GM23248 (cell line): ENCODE data around the gene TOR1B. TPM values are rescaled to one million over a fixed set of nuclear protein-coding genes. Genes with fewer than 3 reads are reported as not detected.
A peak's percentile ranks its signal among the peaks of the same experiment; 100 is the strongest.
"Not testable (repeated sequence)": the region's sequence is repeated elsewhere in the genome, so short reads cannot be mapped to it uniquely, and the experiment has no call there.

Experiments
- DNase-seq: peaks from one replicate; pipeline ENCODE4 v3.0.0-alpha.2; 2015
- H2AFZ ChIP-seq: fragments of 200-600 bp; sonication (generic); 2 replicates; pipeline ENCODE4 v1.6.1; 2016; ENCODE audit warnings: antibody characterized with exemption
- H3F3A ChIP-seq: fragments of 200-600 bp; sonication (generic); 2 replicates; pipeline ENCODE4 v1.6.1; 2016; ENCODE audit warnings: mild to moderate bottlenecking, antibody characterized with exemption, mixed run types; ENCODE audit not compliant: insufficient read depth
- H3K27ac ChIP-seq: fragments of 200-600 bp; sonication (generic); 2 replicates; pipeline ENCODE4 v1.5.1; 2016; ENCODE audit warnings: mild to moderate bottlenecking
- H3K27me3 ChIP-seq: fragments of 200-600 bp; sonication (generic); replicated peaks from 2 replicates; pipeline ENCODE4 v1.6.1; 2016; ENCODE audit warnings: mild to moderate bottlenecking; ENCODE audit not compliant: insufficient read depth
- H3K36me3 ChIP-seq: fragments of 200-600 bp; sonication (generic); 2 replicates; pipeline ENCODE4 v1.6.1; 2016; ENCODE audit warnings: low read depth, mild to moderate bottlenecking
- H3K4me1 ChIP-seq: fragments of 200-600 bp; sonication (generic); 2 replicates; pipeline ENCODE4 v1.6.1; 2016; ENCODE audit warnings: mild to moderate bottlenecking; ENCODE audit not compliant: insufficient read depth
- H3K4me2 ChIP-seq: fragments of 200-600 bp; sonication (generic); one replicate; pipeline ENCODE4 v1.6.1; 2016; ENCODE audit warnings: mild to moderate bottlenecking; ENCODE audit not compliant: unreplicated experiment
- H3K4me3 ChIP-seq: fragments of 200-600 bp; sonication (generic); 2 replicates; pipeline ENCODE4 v1.5.1; 2016; ENCODE audit warnings: mild to moderate bottlenecking
- H3K79me2 ChIP-seq: fragments of 200-600 bp; sonication (generic); 2 replicates; pipeline ENCODE4 v1.6.1; 2016; ENCODE audit warnings: mild to moderate bottlenecking; ENCODE audit not compliant: insufficient read depth
- H3K9ac ChIP-seq: fragments of 200-600 bp; sonication (generic); 2 replicates; pipeline ENCODE4 v1.6.1; 2016; ENCODE audit warnings: mild to moderate bottlenecking
- H3K9me2 ChIP-seq: fragments of 200-600 bp; sonication (generic); 2 replicates; pipeline ENCODE4 v1.6.1; 2016; ENCODE audit warnings: mixed run types, mild to moderate bottlenecking, moderate library complexity; ENCODE audit not compliant: insufficient read depth
- H3K9me3 ChIP-seq: fragments of 200-600 bp; sonication (generic); one replicate; pipeline ENCODE4 v1.6.1; 2017; ENCODE audit warnings: low read depth
- H4K20me1 ChIP-seq: fragments of 200-600 bp; sonication (generic); 2 replicates; pipeline ENCODE4 v1.6.0; 2016; ENCODE audit not compliant: insufficient read depth
- EZH2 ChIP-seq: fragments of 200-600 bp; sonication (generic); IDR thresholded peaks from 2 replicates; pipeline ENCODE4 v1.6.1; 2018; ENCODE audit warnings: antibody characterized with exemption, mild to moderate bottlenecking; ENCODE audit not compliant: insufficient read depth, poor library complexity, severe bottlenecking
- EZH2phosphoT487 ChIP-seq: fragments of 200-600 bp; sonication (generic); IDR thresholded peaks from 2 replicates; pipeline ENCODE4 v1.6.1; 2018; ENCODE audit warnings: antibody characterized with exemption, moderate library complexity, mild to moderate bottlenecking, low read depth; ENCODE audit not compliant: insufficient read depth
- WGBS, 2 experiments: methylation state at CpG; one replicate each; pipeline ENCODE4 v1.1.6; 2015 to 2017; ENCODE audit warnings: low lambda C conversion rate in 2 of 2, low coverage in 1 of 2; ENCODE audit errors: missing lambda C conversion rate in 2 of 2; 5-methylcytosine and 5-hydroxymethylcytosine counted together
- in situ Hi-C: fragments of 300-500 bp; cut with MboI; formaldehyde crosslinking; loops from 2 replicates; pipeline ENCODE4 v1.15.0; 2020
- polyA plus RNA-seq: library from polyadenylated mRNA; unstranded; fragments of >200 nt; fragmentation: Nextera tagmentation; extraction: Ambion mirVana; gene quantifications from 2 replicates; pipeline ENCODE4 v1.2.1, GENCODE V29; 2016
- total RNA-seq: library from RNA; depleted of rRNA; stranded (reverse); fragments of >200 nt; shearing (Covaris generic); gene quantifications from 2 replicates; pipeline ENCODE4 v1.2.3, GENCODE V29; 2014

The TOR1B gene
- total and polyA plus RNA-seq, 2 experiments from 2014 or later, result 34.5 to 55.1 TPM

GRCh38 chr9:129781131-129781530, 21.9 kb upstream of the TOR1B start:
- Histone ChIP-seq H3K4me2 (no peak overlapping the region), H3K9ac (no peak overlapping the region), H3K27me3 (no peaks in the 10 kb centered on the region), H3K9me3 (no peaks in the 10 kb centered on the region), H3K9me2 (no peaks in the 10 kb centered on the region), H2AFZ (no peak overlapping the region), H3K4me3 (no peak overlapping the region), H4K20me1 (no peaks in the 10 kb centered on the region), H3F3A (peaks cover 32% of the 10 kb centered on the region), H3K27ac (no peak overlapping the region), H3K4me1 (peaks cover 34% of the 10 kb centered on the region), H3K79me2 (no peaks in the 10 kb centered on the region), H3K36me3 (no peaks in the 10 kb centered on the region)
- DNase-seq, result no peak
- no peak for TF ChIP-seq EZH2phosphoT487
- no peak for TF ChIP-seq EZH2
- 76 to 78% methylated on average over 8 of the region's 8 CpGs for WGBS, 2 experiments
- in situ Hi-C loops, result loop anchor here (5.0 to 10.0 kb wide), 2 partner anchors 44 to 646 kb away; no protein-coding TSS in a partner anchor

GRCh38 chr9:129781981-129782380, 21.0 kb upstream of the TOR1B start:
- DNase-seq, result no peak
- Histone ChIP-seq H3K79me2 (no peaks in the 10 kb centered on the region), H3K27ac (no peak overlapping the region), H3K4me1 (peaks cover 27% of the 10 kb centered on the region), H3K36me3 (no peaks in the 10 kb centered on the region), H3F3A (peaks cover 27% of the 10 kb centered on the region), H3K4me2 (no peak overlapping the region), H4K20me1 (no peaks in the 10 kb centered on the region), H2AFZ (no peak overlapping the region), H3K9me3 (no peaks in the 10 kb centered on the region), H3K9ac (no peak overlapping the region), H3K9me2 (no peaks in the 10 kb centered on the region), H3K4me3 (no peak overlapping the region), H3K27me3 (no peaks in the 10 kb centered on the region)
- TF ChIP-seq EZH2 (no peak), EZH2phosphoT487 (no peak)
- 71 to 72% methylated on average over 5 of the region's 5 CpGs for WGBS, 2 experiments
- in situ Hi-C loops, result loop anchor here (5.0 to 10.0 kb wide), 2 partner anchors 45 to 647 kb away; no protein-coding TSS in a partner anchor

- in situ Hi-C loops, result loop anchor here (5.0 to 10.0 kb wide), 2 partner anchors 46 to 649 kb away; no protein-coding TSS in a partner anchor
- Histone ChIP-seq H4K20me1 (no peaks in the 10 kb centered on the region), H3K36me3 (no peaks in the 10 kb centered on the region), H2AFZ (peak overlapping the region; percentile 49; the same call in 1 of the 2 replicates), H3K4me1 (peaks cover 18% of the 10 kb centered on the region), H3F3A (peaks cover 20% of the 10 kb centered on the region), H3K9ac (no peak overlapping the region), H3K27ac (peak overlapping the region; percentile 52; the same call in 1 of the 2 replicates), H3K4me2 (no peak overlapping the region), H3K9me3 (no peaks in the 10 kb centered on the region), H3K4me3 (no peak overlapping the region), H3K9me2 (no peaks in the 10 kb centered on the region), H3K27me3 (no peaks in the 10 kb centered on the region), H3K79me2 (no peaks in the 10 kb centered on the region)
- peak; percentile 84 for DNase-seq
- 37 to 40% methylated on average over 13 to 14 of the region's 14 CpGs for WGBS, 2 experiments
- no peak for TF ChIP-seq EZH2
- no peak for TF ChIP-seq EZH2phosphoT487
Observed at GRCh38 chr9:129783516-129784361, 19.2 kb upstream of the TOR1B start.

GRCh38 chr9:129784970-129785369, 18.0 kb upstream of the TOR1B start:
- H3F3A ChIP-seq, result peaks cover 20% of the 10 kb centered on the region
- H3K27ac ChIP-seq, result peak overlapping the region; percentile 52
- peak; percentile 30 for DNase-seq
- H3K79me2 ChIP-seq, H3K36me3 ChIP-seq, H3K27me3 ChIP-seq, H3K4me3 ChIP-seq, H3K9me2 ChIP-seq, H4K20me1 ChIP-seq, H3K4me2 ChIP-seq, H3K9me3 ChIP-seq: not testable (repeated sequence)
- H3K9ac ChIP-seq, result 0 out of 2 replicates have a peak overlapping the region, but pooled peaks have one; percentile 9
- H3K4me1 ChIP-seq, result peaks cover 18% of the 10 kb centered on the region
- 23 to 28% methylated on average over 11 of the region's 11 CpGs for WGBS, 2 experiments
- in situ Hi-C loops, result loop anchor here (5.0 to 10.0 kb wide), 3 partner anchors 48 to 650 kb away; partner anchors contain the start of gene ASB6
- peak overlapping the region; percentile 19; the same call in 1 of the 2 replicates for H2AFZ ChIP-seq
